Hepatocyte (in vitro differentiated cells): ENCODE measurements around the gene IQGAP2.

ENCODE experiments used
- EZH2 ChIP-seq: fragments of 200-600 bp; sonication (generic); IDR thresholded peaks from 2 replicates; pipeline ENCODE4 v1.6.1; 2016; ENCODE audit warnings: antibody characterized with exemption, mild to moderate bottlenecking, borderline replicate concordance
- TF ChIP-seq, protein P1 (sequence below): fragments of 200-600 bp; sonication (generic); IDR thresholded peaks from 2 replicates; pipeline ENCODE4 v1.5.1; 2016; ENCODE audit warnings: antibody characterized with exemption, mild to moderate bottlenecking; ENCODE audit not compliant: poor library complexity

DNA sequence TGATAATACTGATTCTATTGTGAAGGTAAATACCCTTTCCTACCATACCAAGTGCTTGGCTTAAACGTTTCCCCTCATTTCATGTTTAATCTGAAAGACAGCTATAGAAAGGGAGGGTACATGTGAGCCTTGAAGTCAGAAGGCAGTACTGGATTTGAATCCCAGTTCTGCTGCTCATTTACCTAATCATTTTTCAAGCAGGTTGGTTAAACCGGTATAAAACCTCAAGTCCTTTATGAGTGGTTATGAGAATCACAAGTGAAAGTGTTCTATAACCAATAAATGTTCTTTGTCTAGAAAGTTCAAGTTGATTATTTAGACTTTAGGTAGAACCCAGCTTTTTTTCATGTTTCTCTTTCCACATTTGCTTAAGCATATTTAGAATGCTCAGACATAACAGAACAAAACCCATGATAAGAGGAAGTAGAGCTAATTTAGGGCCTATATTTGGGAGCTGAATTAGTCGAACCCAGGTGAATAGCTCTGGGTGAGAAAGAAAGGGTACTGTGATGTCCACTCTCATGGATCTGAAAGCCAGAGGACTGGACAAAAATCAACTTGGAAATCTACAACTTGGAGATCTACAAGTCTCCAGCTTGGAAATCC is 249.8 kb downstream of the IQGAP2 start:
- TF ChIP-seq, protein P1, sequence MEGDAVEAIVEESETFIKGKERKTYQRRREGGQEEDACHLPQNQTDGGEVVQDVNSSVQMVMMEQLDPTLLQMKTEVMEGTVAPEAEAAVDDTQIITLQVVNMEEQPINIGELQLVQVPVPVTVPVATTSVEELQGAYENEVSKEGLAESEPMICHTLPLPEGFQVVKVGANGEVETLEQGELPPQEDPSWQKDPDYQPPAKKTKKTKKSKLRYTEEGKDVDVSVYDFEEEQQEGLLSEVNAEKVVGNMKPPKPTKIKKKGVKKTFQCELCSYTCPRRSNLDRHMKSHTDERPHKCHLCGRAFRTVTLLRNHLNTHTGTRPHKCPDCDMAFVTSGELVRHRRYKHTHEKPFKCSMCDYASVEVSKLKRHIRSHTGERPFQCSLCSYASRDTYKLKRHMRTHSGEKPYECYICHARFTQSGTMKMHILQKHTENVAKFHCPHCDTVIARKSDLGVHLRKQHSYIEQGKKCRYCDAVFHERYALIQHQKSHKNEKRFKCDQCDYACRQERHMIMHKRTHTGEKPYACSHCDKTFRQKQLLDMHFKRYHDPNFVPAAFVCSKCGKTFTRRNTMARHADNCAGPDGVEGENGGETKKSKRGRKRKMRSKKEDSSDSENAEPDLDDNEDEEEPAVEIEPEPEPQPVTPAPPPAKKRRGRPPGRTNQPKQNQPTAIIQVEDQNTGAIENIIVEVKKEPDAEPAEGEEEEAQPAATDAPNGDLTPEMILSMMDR = no peak
- TF ChIP-seq EZH2 = no peak
